Activated CD4-positive, alpha-beta T cell treated with anti-CD3 and anti-CD28 coated beads, Interleukin-10, Interleukin-2, amounts not matched to agents 100 ng/mL and 50 ng/mL, durations not matched to agents 16 hours and 8 hours (primary cell): Measurements from ENCODE around the gene BLOC1S1.

Source experiments
- DNase-seq: peaks from one replicate; pipeline ENCODE4 v3.0.0-alpha.2; 2020

BLOC1S1 gene

GRCh38 chr12:55712700-55713415 lies 3.0 kb upstream of the BLOC1S1 start:
- DNase-seq = no peak

- DNase-seq = no peak
Observed at GRCh38 chr12:55713721-55714120, 2.1 kb upstream of the BLOC1S1 start.

GRCh38 chr12:55715169-55715764 lies 579 bp upstream of the BLOC1S1 start:
- DNase-seq = no peak

- no peak for DNase-seq
Observed at GRCh38 chr12:55716582-55716957, 724 bp downstream of the BLOC1S1 start.

- DNase-seq = peak; percentile 51
Observed at GRCh38 chr12:55717011-55718007, 1.5 kb downstream of the BLOC1S1 start.

- DNase-seq = no peak
Observed at GRCh38 chr12:55718015-55718414, 2.2 kb downstream of the BLOC1S1 start.

GRCh38 chr12:55718624-55719275 lies 2.9 kb downstream of the BLOC1S1 start:
- DNase-seq = no peak

GRCh38 chr12:55719371-55719770 lies 3.5 kb downstream of the BLOC1S1 start:
- no peak for DNase-seq

GRCh38 chr12:55720071-55720564 lies 4.3 kb downstream of the BLOC1S1 start, which contains the start of gene RDH5:
Gene RDH5 (plus strand): TSS chr12:55720393. CDS start chr12:55721185, 792 bp downstream.
- no peak for DNase-seq

GRCh38 chr12:55720894-55721444 lies 5.1 kb downstream of the BLOC1S1 start:
- no peak for DNase-seq

- DNase-seq = no peak
Observed at GRCh38 chr12:55721601-55722213, 5.9 kb downstream of the BLOC1S1 start.

GRCh38 chr12:55722948-55723347 lies 7.1 kb downstream of the BLOC1S1 start:
- DNase-seq = no peak

GRCh38 chr12:55723516-55724225 lies 7.8 kb downstream of the BLOC1S1 start:
- no peak for DNase-seq

GRCh38 chr12:55724226-55724939 lies 8.5 kb downstream of the BLOC1S1 start:
- DNase-seq = peak; percentile 75

- DNase-seq = no peak
Observed at GRCh38 chr12:55724940-55725309, 9.1 kb downstream of the BLOC1S1 start.

GRCh38 chr12:55725556-55725955 lies 9.7 kb downstream of the BLOC1S1 start:
- DNase-seq = no peak

- no peak for DNase-seq
Observed at GRCh38 chr12:55726971-55727370, 11.1 kb downstream of the BLOC1S1 start.

GRCh38 chr12:55727643-55728185 lies 11.9 kb downstream of the BLOC1S1 start:
- no peak for DNase-seq

GRCh38 chr12:55728186-55728938 lies 12.5 kb downstream of the BLOC1S1 start:
- DNase-seq = no peak
